RCC 7860 (cell line): ENCODE results near the gene CNBP.
A peak's percentile ranks its signal among the peaks of the same experiment; 100 is the strongest.
"Not testable (repeated sequence)": the region's sequence is repeated elsewhere in the genome, so short reads cannot be mapped to it uniquely, and the experiment has no call there.

Source experiments
- DNase-seq: peaks from one replicate; pipeline ENCODE4 v3.0.0-alpha.2; 2015; ENCODE audit warnings: low spot score
- FAIRE-seq: peaks from 2 replicates; lab custom pipeline; 2012; peaks lifted over from hg19 to GRCh38; lab: Jason Lieb, UNC

CNBP gene

GRCh38 chr3:129185783-129186182 lies 2.1 kb upstream of the CNBP start:
- FAIRE-seq (no peak), DNase-seq (no peak)

DNA sequence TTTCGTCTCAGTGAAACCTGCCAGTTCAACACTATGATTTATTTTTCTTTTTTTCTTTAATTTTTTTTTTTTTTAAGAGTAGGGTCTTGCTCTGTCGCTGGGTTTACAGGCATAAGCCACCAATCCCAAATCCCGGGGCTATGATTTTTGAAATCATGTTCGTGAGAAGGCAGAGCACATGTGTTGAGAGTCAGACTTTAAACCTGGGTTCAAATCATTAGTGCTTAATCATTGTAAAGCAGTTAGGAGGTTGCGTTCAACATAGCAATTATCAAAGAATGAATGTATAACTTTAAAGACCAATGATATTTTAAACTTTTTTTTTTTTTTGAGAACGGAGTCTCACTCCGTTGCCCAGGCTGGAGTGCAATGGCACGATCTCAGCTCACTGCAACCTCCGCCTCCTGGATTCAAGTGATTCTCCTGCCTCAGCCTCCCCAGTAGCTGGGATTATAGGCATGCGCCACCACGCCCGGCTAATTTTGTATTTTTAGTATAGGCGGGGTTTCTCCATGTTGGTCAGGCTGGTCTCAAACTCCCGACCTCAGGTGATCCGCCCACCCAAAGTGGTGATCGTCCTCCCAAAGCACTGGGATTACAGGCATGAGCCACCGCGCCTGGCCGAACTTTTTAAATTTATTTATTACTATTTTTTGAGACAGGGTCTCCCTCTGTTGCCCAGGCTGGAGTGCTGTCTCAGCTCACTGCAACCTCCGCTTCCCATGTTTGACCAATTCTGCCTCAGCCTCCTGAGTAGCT lies 1.3 kb upstream of the CNBP start:
- DNase-seq, FAIRE-seq: not testable (repeated sequence)

- FAIRE-seq, result no peak
- peak; percentile 20 for DNase-seq
Observed at GRCh38 chr3:129184396-129184657, 631 bp upstream of the CNBP start.

- DNase-seq (no peak), FAIRE-seq (no peak)
Observed at GRCh38 chr3:129182390-129183185, 1.1 kb downstream of the CNBP start.

DNA sequence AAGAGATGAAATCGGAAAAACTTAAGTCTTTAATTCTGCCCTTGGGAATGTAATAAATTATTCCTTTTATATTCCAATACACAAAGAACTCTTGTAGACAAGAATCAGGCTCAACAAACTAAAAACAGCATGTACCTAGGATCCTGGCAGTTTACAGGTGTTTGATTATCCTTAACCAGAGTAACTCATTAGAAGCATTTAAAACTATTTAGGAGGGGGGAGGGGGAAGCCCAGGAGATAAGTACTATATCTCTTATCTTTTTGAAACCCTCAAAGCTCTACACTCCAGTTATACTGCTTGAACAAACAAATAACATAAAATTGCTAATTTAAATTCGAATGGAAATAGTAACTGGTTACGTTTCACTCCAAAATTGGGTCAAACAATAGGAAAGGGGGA lies 1.9 kb downstream of the CNBP start:
- DNase-seq (no peak), FAIRE-seq (no peak)

- no peak for DNase-seq
- no peak for FAIRE-seq
Observed at GRCh38 chr3:129180461-129180860, 3.2 kb downstream of the CNBP start.

- DNase-seq (no peak), FAIRE-seq (no peak)
Observed at GRCh38 chr3:129176051-129176450, 7.6 kb downstream of the CNBP start.

DNA sequence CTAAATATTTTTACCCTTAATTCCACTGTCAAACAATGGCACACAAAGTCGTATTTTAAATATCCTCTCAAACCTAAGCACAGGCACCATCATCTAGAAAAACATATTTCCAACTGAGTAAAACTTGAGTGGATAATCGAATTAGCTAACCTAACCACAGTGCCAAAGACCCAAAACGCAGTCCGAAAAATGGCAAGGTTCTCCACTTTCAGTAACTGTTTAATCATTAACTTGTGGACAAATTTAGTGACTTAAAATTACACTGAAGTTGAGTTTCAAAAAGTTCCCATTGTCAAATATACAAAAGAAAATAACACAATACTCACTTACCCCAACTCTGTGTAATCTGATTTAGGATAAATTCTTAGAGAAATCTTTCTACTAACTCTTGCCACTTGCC lies 10.0 kb downstream of the CNBP start:
- FAIRE-seq (no peak), DNase-seq (no peak)

DNA sequence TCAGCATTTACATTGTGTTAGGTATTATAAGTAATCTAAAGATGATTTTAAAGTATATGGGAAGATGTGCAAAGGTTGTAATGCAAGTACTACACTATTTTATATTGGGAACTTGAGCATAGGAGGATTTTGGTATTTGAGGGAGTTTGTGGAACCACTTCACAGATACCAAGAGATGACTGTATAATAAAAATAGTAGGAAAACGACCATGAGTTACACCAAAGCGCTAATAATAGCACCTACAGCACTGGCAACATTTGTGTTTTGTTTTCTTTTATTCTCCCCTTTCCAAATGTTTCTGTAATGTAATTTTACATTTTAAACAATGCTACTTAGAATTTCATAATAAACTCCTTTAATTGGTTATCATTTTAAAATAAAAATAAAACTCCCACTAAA lies 10.5 kb downstream of the CNBP start:
- DNase-seq (no peak), FAIRE-seq (no peak)

DNA sequence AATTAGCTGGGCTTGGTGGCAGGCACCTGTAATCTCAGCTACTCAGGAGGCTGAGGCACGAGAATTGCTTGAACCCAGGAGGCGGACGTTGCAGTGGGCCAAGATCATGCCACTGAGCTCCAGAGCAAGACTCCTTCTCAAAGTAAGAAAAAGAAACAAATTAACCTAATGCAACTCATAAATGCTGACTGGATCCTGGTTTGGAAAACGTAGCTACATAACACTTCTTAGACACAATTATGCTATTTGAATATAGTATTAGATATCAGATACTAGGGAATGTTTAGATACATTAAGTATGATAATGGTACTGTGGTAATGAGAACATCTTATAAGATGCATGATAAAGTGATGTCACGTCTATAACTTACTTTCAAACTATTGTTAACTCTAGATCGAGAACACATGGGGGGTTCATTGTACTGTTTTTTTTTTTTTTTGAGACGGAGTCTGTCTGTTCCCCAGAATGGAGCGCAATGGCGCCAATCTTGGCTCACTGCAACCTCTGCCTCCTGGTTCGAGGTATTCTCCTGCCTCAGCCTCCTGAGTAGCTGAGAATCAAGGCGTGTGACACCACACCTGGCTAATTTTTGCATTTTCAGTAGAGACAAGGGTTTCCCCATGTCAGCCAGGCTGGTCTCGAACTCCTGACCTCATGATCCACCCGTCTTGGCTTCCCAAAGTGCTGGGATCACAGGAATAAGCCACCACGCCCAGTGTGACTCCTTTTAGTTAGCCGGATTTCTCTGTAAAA lies 16.9 kb downstream of the CNBP start:
- FAIRE-seq (no peak), DNase-seq (no peak)

GRCh38 chr3:129165594-129165993 lies 18.1 kb downstream of the CNBP start:
- FAIRE-seq, DNase-seq: not testable (repeated sequence)

- no peak for DNase-seq
- no peak for FAIRE-seq
Observed at GRCh38 chr3:129164500-129164899, 19.2 kb downstream of the CNBP start.

- FAIRE-seq, result no peak
Observed at GRCh38 chr3:129162729-129163579, 20.7 kb downstream of the CNBP start.

DNA sequence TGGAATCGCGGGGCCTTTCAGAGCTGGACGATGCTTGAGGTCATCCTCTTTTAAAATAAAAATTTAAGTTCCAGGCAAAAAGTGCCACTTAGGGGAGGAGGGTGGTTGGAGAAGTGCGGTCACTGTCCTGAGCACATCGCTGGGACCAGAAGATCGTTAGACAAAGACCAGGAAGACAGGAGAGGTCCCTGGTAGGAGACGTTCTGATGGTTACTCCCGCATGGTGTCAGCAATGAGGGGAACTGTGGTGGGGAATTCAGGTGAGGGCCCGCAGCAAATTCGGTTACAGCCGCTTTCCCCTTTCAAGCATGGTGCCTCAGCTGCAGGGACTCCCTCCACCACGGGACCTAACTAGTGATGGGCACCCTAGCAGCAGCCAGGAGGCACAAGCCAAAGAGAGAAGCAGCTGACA lies 21.8 kb downstream of the CNBP start:
- FAIRE-seq, result no peak
- DNase-seq, result no peak

More at GRCh38 chr3:129162729-129163579, 20.7 kb downstream of the CNBP start:
- DNase-seq, result no peak

DNA sequence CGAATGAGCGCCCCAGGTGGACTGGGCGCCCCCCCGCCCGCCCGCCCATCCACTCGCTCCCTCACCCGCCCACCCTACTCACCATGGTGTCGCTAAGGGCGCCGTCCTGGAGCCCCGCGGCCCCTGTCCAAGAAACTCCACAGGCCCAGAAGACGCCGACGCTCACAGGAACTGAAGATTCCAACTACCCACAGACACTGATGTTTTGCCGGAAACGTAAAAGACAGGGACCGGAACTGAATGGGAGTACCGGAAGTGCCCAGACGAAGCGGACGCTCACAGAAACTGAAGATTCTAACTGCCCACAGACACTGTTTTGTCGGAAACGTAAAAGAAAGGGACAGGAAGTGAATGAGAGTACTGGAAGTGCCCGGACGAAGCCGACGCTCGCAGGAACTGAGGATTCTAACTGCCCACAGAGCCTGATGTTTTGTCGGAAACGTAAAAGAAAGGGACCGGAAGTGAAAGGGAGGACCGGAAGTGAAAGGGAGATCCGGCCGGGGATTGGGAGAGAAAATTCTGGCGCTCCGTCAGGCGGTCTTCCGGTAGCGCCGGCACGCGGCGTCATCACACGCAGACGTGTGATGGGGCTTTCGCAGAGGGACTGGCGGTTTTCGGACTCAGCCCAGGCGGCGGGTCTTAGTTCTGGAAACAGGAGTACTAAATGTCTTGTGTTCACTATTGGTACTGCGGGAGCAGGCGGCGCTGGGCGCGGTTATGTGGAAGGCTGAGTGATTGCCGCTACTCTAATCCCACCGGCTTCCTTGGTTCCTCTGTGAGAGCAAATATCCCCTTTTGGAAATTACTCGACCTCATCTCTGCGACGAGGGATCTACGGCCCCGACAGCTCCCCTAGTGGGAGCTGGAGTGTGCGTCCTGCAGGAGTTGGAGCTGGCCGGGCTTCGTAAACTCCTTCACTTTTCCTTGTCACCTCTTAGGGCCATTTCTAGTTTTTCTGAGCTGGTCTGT lies 22.5 kb downstream of the CNBP start, which contains the start of gene ISY1:
TSS of gene ISY1 (minus strand) at position 173 of the 969 bp plus-strand sequence. CDS start at position 85, 88 bp downstream.
- DNase-seq (peak; percentile 91), FAIRE-seq (peak; percentile 72)

DNA sequence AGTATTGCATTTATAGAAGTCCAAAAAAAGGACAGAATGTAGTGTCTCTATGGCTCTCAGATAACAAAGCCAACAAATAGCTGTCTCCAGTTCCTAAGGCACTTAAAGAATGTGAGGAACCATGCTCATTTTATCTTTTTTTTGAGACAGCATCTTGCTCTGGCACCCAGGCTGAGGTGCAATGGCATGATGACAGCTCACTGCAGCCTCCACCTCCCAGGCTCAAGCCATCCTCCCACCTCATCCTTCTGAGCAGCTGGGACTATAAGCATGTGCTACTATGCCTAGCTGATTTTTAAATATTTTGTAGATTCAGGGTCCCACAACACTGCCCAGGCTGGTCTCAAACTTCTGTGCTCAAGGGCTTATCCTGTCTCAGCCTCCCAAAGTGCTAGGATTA lies 38.9 kb downstream of the CNBP start:
- FAIRE-seq (no peak), DNase-seq (no peak)

- DNase-seq, FAIRE-seq: not testable (repeated sequence)
Observed at GRCh38 chr3:129141011-129141410, 42.7 kb downstream of the CNBP start.

DNA sequence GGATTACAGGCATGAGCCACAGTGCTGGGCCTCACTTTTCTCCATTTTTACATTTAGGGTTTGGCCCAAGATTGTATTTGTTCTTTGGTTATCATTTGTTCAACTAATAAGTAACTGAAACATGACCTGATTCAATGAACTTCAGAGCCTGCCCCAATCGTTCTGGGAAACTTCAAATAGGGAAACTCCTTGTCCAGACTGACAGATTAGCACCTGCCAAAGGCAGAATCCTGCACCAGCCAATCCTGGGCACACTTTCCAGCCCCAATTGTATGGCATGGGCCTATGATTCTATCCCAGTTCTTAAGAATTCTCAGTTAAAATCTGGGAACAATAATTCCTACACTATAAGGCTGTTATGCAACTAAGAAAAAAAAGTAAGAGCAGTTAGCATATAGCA lies 43.8 kb downstream of the CNBP start:
- DNase-seq (no peak), FAIRE-seq (no peak)

DNA sequence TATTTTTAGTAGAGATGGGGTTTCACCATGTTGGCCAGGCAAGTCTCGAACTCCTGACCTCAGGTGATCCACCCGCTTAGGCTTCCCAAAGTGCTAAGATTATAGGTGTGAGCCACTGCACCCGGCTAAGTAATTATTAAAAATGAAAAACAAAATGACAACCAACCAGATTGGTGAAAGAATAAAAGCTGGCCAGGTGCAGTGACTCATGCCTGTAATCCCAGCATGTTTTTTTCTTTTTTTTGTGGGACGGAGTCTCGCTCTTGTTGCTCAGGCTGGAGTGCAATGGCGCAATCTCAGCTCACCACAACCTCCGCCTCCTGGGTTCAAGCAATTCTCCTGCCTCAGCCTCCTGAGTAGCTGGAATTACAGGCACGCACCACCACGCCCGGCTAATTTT lies 47.4 kb downstream of the CNBP start:
- not testable (repeated sequence) for DNase-seq, FAIRE-seq
